ENCODE results near the gene ZNF618. TPM values are rescaled to one million over a fixed set of nuclear protein-coding genes. Genes with fewer than 3 reads are reported as not detected.

The ZNF618 gene
- total and polyA plus RNA-seq, 8 donors, result 9.9 to 38.6 (median 34.9) TPM

- Histone ChIP-seq H3K36me3 (no peaks in the 10 kb centered on the region), H3K27ac (no peak overlapping the region), H3K4me3 (no peak overlapping the region), H3K9me3 (no peaks in the 10 kb centered on the region), H3K27me3 (peaks cover 0 to 17% of the 10 kb centered on the region in 2 donors), H3K4me1 (peaks cover 0 to 6% of the 10 kb centered on the region in 2 donors)
- no peak for TF ChIP-seq CTCF (IDR thresholded peaks at IDR 0.05)
- ATAC-seq (no peak), DNase-seq (no peak)
- intact Hi-C loops (cut with DNase I), result no loop called here
Measured at GRCh38 chr9:114075602-114076001, 199.5 kb downstream of the ZNF618 start.

- Histone ChIP-seq H3K9me3 (no peaks in the 10 kb centered on the region), H3K27me3 (peaks cover 0 to 17% of the 10 kb centered on the region in 2 donors), H3K36me3 (no peaks in the 10 kb centered on the region), H3K4me3 (no peak overlapping the region), H3K4me1 (peaks cover 0 to 6% of the 10 kb centered on the region in 2 donors), H3K27ac (no peak overlapping the region)
- DNase-seq (no peak), ATAC-seq (no peak)
- intact Hi-C loops (cut with DNase I), result no loop called here
- no peak for TF ChIP-seq CTCF (IDR thresholded peaks at IDR 0.05)
Measured at GRCh38 chr9:114076237-114077161, 200.4 kb downstream of the ZNF618 start.

- intact Hi-C loops (cut with DNase I), result no loop called here
- Histone ChIP-seq H3K4me1 (peaks cover 0 to 6% of the 10 kb centered on the region in 2 donors), H3K9me3 (no peaks in the 10 kb centered on the region), H3K27ac (no peak overlapping the region), H3K36me3 (no peaks in the 10 kb centered on the region), H3K4me3 (no peak overlapping the region), H3K27me3 (peaks cover 0 to 17% of the 10 kb centered on the region in 2 donors)
- DNase-seq (peak in 1 of 4 donors; percentile 44), ATAC-seq (no peak)
- no peak for TF ChIP-seq CTCF (IDR thresholded peaks at IDR 0.05)
Measured at GRCh38 chr9:114077162-114077837, 201.2 kb downstream of the ZNF618 start.

- ATAC-seq (no peak), DNase-seq (peak in 3 of 4 donors; percentile 29 to 74 (median 65))
- H3K4me1 ChIP-seq, result peaks cover 0 to 6% of the 10 kb centered on the region in 2 donors
- peaks cover 0 to 17% of the 10 kb centered on the region in 2 donors for H3K27me3 ChIP-seq
- intact Hi-C loops (cut with DNase I), result no loop called here
- H3K9me3 ChIP-seq, result no peaks in the 10 kb centered on the region
- H3K27ac ChIP-seq, result no peak within 1 kb of the TSS
- TF ChIP-seq CTCF (IDR thresholded peaks at IDR 0.05), result no peak
- H3K4me3 ChIP-seq, result no peak within 1 kb of the TSS
- H3K36me3 ChIP-seq, result no peaks in the 10 kb centered on the region
Measured at GRCh38 chr9:114078021-114078780, 202.1 kb downstream of the ZNF618 start, which contains the start of gene AMBP. TSS of gene AMBP (minus strand) at chr9:114078300. CDS start at chr9:114078209, 91 bp downstream.

Measured in left lung (tissue), 10 donors.